CD14-positive monocyte (primary cell): ENCODE data around the gene CEP162. TPM values are rescaled to one million over a fixed set of nuclear protein-coding genes. Genes with fewer than 3 reads are reported as not detected.

Source experiments
- DNase-seq, 3 donors: peaks; one replicate each; pipeline ENCODE4 v3.0.0-alpha.2; 2011 to 2022
- H2AFZ ChIP-seq: 2 replicates; pipeline ENCODE4 v1.6.0; 2012; ENCODE audit warnings: mild to moderate bottlenecking, low read depth, low read length, inconsistent platforms; ENCODE audit not compliant: insufficient read depth, poor library complexity, severe bottlenecking
- H3K27ac ChIP-seq, 2 donors: 1 replicate in 1 of 2; 2 replicates in 1 of 2; pipeline ENCODE4 v1.5.1; 2012 to 2013; ENCODE audit warnings: low read length in 2 of 2, control low read depth in 1 of 2, inconsistent platforms in 1 of 2, low read depth in 1 of 2, mild to moderate bottlenecking in 1 of 2
- H3K27me3 ChIP-seq, 2 donors: one replicate each; pipeline versions ENCODE4 v1.6.0 to v1.6.1; 2011 to 2013; ENCODE audit warnings: low read length in 2 of 2; ENCODE audit not compliant: control insufficient read depth in 2 of 2, insufficient read depth in 2 of 2
- H3K36me3 ChIP-seq, 2 donors: replicated peaks in 1 of 2; 1 replicate in 1 of 2; 2 replicates in 1 of 2; pipeline versions ENCODE4 v1.5.1 to v1.6.1; 2012 to 2013; ENCODE audit warnings: low read length in 2 of 2, control low read depth in 1 of 2, inconsistent platforms in 1 of 2, mild to moderate bottlenecking in 1 of 2; ENCODE audit not compliant: insufficient read depth in 2 of 2, control insufficient read depth in 1 of 2
- H3K4me1 ChIP-seq, 2 donors: 1 replicate in 1 of 2; 2 replicates in 1 of 2; pipeline versions ENCODE4 v1.5.1 to v1.6.1; 2012 to 2013; ENCODE audit warnings: low read length in 2 of 2, control low read depth in 1 of 2, inconsistent platforms in 1 of 2, mild to moderate bottlenecking in 1 of 2, moderate library complexity in 1 of 2; ENCODE audit not compliant: insufficient read depth in 2 of 2, control insufficient read depth in 1 of 2
- H3K4me2 ChIP-seq: replicated peaks from 2 replicates; pipeline ENCODE3; 2012; ENCODE audit warnings: low read length, moderate library complexity, mild to moderate bottlenecking; ENCODE audit not compliant: poor library complexity, severe bottlenecking; ENCODE audit errors: extremely low read depth
- H3K4me3 ChIP-seq, 3 experiments: fragments of 200-600 bp in 1 of 3; sonication (generic) in 1 of 3; replicated peaks in 1 of 3; 1 replicate in 2 of 3; 2 replicates in 1 of 3; pipeline ENCODE4 v1.5.1; 2011 to 2013; ENCODE audit warnings: low read length in 3 of 3, mild to moderate bottlenecking in 3 of 3, control low read depth in 2 of 3, low read depth in 2 of 3, inconsistent platforms in 1 of 3, moderate library complexity in 1 of 3
- H3K79me2 ChIP-seq: 2 replicates; pipeline ENCODE4 v1.6.0; 2012; ENCODE audit warnings: mild to moderate bottlenecking, control low read depth, inconsistent platforms, low read length, moderate library complexity; ENCODE audit not compliant: insufficient read depth
- H3K9ac ChIP-seq: 2 replicates; pipeline ENCODE4 v1.6.0; 2017; ENCODE audit warnings: low read length, mild to moderate bottlenecking; ENCODE audit not compliant: insufficient read depth, poor library complexity, severe bottlenecking
- H3K9me3 ChIP-seq, 2 donors: replicated peaks in 1 of 2; 1 replicate in 1 of 2; 2 replicates in 1 of 2; pipeline versions ENCODE4 v1.5.1 to v1.6.1; 2012 to 2013; ENCODE audit warnings: low read length in 2 of 2, control low read depth in 1 of 2; ENCODE audit not compliant: control insufficient read depth in 1 of 2, insufficient read depth in 1 of 2
- H4K20me1 ChIP-seq: 2 replicates; pipeline ENCODE4 v1.6.0; 2012; ENCODE audit warnings: mild to moderate bottlenecking, low read length, control low read depth, moderate library complexity; ENCODE audit not compliant: insufficient read depth
- H3K27ac Mint-ChIP-seq, 7 donors: one replicate each; pipeline ENCODE4 v1.8.0; 2020; ENCODE audit warnings: mild to moderate bottlenecking in 7 of 7, mixed read lengths in 7 of 7, moderate library complexity in 6 of 7, inconsistent platforms in 2 of 7
- H3K27me3 Mint-ChIP-seq, 3 donors: one replicate each; pipeline ENCODE4 v1.8.0; 2021 to 2022; ENCODE audit warnings: low read depth in 3 of 3, mild to moderate bottlenecking in 3 of 3, mixed read lengths in 3 of 3, moderate library complexity in 3 of 3, inconsistent platforms in 1 of 3
- H3K36me3 Mint-ChIP-seq, 2 donors: one replicate each; pipeline ENCODE4 v1.8.0; 2020; ENCODE audit warnings: mixed read lengths in 2 of 2, inconsistent platforms in 1 of 2, mild to moderate bottlenecking in 1 of 2
- H3K4me1 Mint-ChIP-seq: one replicate; pipeline ENCODE4 v1.8.0; 2020; ENCODE audit warnings: mild to moderate bottlenecking, mixed read lengths
- H3K4me3 Mint-ChIP-seq, 2 donors: one replicate each; pipeline ENCODE4 v1.8.0; 2020; ENCODE audit warnings: mild to moderate bottlenecking in 2 of 2, mixed read lengths in 2 of 2, moderate library complexity in 1 of 2
- H3K9me3 Mint-ChIP-seq, 7 donors: one replicate each; pipeline ENCODE4 v1.8.0; 2020 to 2022; ENCODE audit warnings: mixed read lengths in 7 of 7, mild to moderate bottlenecking in 6 of 7, moderate library complexity in 6 of 7, inconsistent platforms in 2 of 7
- WGBS: methylation state at CpG from one replicate; pipeline ENCODE4 v1.1.5; 2013; ENCODE audit warnings: missing lambda C conversion rate; ENCODE audit not compliant: insufficient coverage; 5-methylcytosine and 5-hydroxymethylcytosine counted together
- intact Hi-C, 2 donors: fragments of 100-400 bp; cut with micrococcal nuclease; formaldehyde crosslinking; loops; one replicate each; pipeline versions ENCODE4 v1.15.0 to v1.15.1; 2023
- polyA plus RNA-seq, 3 donors: library from polyadenylated mRNA; depleted of rRNA in 1 of 3; unstranded in 2 of 3; stranded (reverse) in 1 of 3; fragments of 300-500 nt in 2 of 3; fragments of >200 nt in 1 of 3; fragmentation: Illumina TruSeq in 2 of 3; gene quantifications; 1 replicate in 2 of 3; 2 replicates in 1 of 3; pipeline ENCODE4 v1.2.3, GENCODE V29; 2012 to 2021
- TF ChIP-seq, protein P1 (sequence below): fragments of 200-600 bp; IDR thresholded peaks from one replicate; pipeline ENCODE4 v1.8.0; 2022; ENCODE audit warnings: antibody characterized with exemption, mild to moderate bottlenecking

The CEP162 gene
- polyA plus RNA-seq, 3 donors = 1.5 to 2.7 (median 1.6) TPM

DNA sequence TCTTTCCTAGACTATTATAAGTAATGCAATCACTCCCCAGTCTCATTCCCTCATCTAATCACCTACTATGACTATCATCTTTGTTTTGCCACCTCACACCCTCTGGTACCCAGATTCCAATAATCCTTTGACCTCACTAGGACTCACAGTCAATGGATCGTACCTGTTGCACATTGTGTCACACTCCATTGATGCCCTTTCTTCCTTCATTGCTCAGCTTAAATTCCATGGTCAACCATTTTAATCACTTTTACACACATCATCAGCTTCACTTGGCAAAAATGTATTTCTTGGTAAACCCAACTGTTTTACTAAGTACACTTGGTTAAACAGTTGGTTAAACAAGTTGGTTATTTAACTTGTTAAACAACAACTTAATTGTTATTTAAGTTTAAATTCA is 44.0 kb downstream of the CEP162 start:
- H3K9ac ChIP-seq = no peak overlapping the region
- no peak for DNase-seq
- H4K20me1 ChIP-seq = no peaks in the 10 kb centered on the region
- no peaks in the 10 kb centered on the region for H3K27me3 ChIP-seq
- Mint-ChIP-seq H3K9me3 (peaks cover 0 to 7% (median 0%) of the 10 kb centered on the region in 7 donors), H3K36me3 (peaks cover 15 to 24% of the 10 kb centered on the region in 2 donors), H3K27ac (no peak overlapping the region), H3K27me3 (no peaks in the 10 kb centered on the region), H3K4me3 (no peak overlapping the region), H3K4me1 (no peaks in the 10 kb centered on the region)
- no peak overlapping the region for H2AFZ ChIP-seq
- no peak overlapping the region for H3K4me3 ChIP-seq
- intact Hi-C loops = no loop called here
- no peak overlapping the region for H3K4me2 ChIP-seq
- H3K36me3 ChIP-seq = peaks cover 0 to 30% of the 10 kb centered on the region in 2 donors
- H3K9me3 ChIP-seq = no peaks in the 10 kb centered on the region
- TF ChIP-seq, protein P1, sequence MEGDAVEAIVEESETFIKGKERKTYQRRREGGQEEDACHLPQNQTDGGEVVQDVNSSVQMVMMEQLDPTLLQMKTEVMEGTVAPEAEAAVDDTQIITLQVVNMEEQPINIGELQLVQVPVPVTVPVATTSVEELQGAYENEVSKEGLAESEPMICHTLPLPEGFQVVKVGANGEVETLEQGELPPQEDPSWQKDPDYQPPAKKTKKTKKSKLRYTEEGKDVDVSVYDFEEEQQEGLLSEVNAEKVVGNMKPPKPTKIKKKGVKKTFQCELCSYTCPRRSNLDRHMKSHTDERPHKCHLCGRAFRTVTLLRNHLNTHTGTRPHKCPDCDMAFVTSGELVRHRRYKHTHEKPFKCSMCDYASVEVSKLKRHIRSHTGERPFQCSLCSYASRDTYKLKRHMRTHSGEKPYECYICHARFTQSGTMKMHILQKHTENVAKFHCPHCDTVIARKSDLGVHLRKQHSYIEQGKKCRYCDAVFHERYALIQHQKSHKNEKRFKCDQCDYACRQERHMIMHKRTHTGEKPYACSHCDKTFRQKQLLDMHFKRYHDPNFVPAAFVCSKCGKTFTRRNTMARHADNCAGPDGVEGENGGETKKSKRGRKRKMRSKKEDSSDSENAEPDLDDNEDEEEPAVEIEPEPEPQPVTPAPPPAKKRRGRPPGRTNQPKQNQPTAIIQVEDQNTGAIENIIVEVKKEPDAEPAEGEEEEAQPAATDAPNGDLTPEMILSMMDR = no peak
- no peaks in the 10 kb centered on the region for H3K4me1 ChIP-seq
- no peaks in the 10 kb centered on the region for H3K79me2 ChIP-seq
- WGBS = 93% methylated on average over 1 of the region's 1 CpG
- no peak overlapping the region for H3K27ac ChIP-seq

DNA sequence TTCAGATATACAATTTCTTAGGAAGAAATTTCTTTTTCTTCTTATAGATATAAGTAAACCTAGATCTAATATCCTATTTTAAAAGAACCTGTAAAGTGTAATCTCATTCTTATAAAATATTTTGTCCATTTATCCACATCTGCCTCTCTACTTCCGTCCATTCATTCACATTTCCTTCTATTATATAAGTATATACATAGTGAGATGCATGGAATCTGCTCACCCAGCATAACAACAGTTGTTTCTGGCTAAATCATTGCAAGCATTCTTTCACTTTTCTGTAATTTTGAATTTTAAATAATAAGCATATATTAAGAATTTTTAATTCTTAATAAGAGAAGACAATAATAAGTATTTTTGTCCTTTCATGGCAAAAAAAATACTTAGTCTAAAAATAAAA is 45.4 kb downstream of the CEP162 start:
- H3K36me3 ChIP-seq = peaks cover 0 to 30% of the 10 kb centered on the region in 2 donors
- no peaks in the 10 kb centered on the region for H3K4me1 ChIP-seq
- intact Hi-C loops = no loop called here
- H3K27me3 ChIP-seq = no peaks in the 10 kb centered on the region
- H2AFZ ChIP-seq = no peak overlapping the region
- H3K4me3 ChIP-seq = no peak overlapping the region
- peaks cover 0 to 7% (median 0%) of the 10 kb centered on the region in 7 donors for H3K9me3 Mint-ChIP-seq
- H3K27ac Mint-ChIP-seq = no peak overlapping the region
- H3K9me3 ChIP-seq = no peaks in the 10 kb centered on the region
- DNase-seq = no peak
- no peak overlapping the region for H3K9ac ChIP-seq
- no CpG with 5 or more reads among the region's 1 CpG for WGBS
- no peak overlapping the region for H3K4me2 ChIP-seq
- H3K4me1 Mint-ChIP-seq = peaks cover 3% of the 10 kb centered on the region
- H3K4me3 Mint-ChIP-seq = no peak overlapping the region
- no peaks in the 10 kb centered on the region for H4K20me1 ChIP-seq
- H3K79me2 ChIP-seq = no peaks in the 10 kb centered on the region
- TF ChIP-seq, protein P1 = no peak
- H3K36me3 Mint-ChIP-seq = peaks cover 15 to 24% of the 10 kb centered on the region in 2 donors
- no peak overlapping the region for H3K27ac ChIP-seq
- H3K27me3 Mint-ChIP-seq = no peaks in the 10 kb centered on the region
